ENCODE results near the gene ADAM12.
"Not testable (repeated sequence)": the region's sequence is repeated elsewhere in the genome, so short reads cannot be mapped to it uniquely, and the experiment has no call there.

Gene ADAM12

GRCh38 chr10:126068322-126068721 lies 320.0 kb downstream of the ADAM12 start:
- DNase-seq, result no peak

GRCh38 chr10:126066456-126066855 lies 321.8 kb downstream of the ADAM12 start:
- DNase-seq, result no peak

GRCh38 chr10:126065751-126066377 lies 322.4 kb downstream of the ADAM12 start:
- DNase-seq, result no peak

GRCh38 chr10:126064512-126064911 lies 323.8 kb downstream of the ADAM12 start:
- DNase-seq, result no peak

- DNase-seq, result no peak
These were observed 324.9 kb downstream of the ADAM12 start for GRCh38 chr10:126063353-126063791.

- no peak for DNase-seq
These were observed 325.9 kb downstream of the ADAM12 start for GRCh38 chr10:126062131-126063032.

- DNase-seq, result no peak
These were observed 326.8 kb downstream of the ADAM12 start for GRCh38 chr10:126061526-126061925.

- no peak for DNase-seq
These were observed 327.9 kb downstream of the ADAM12 start for GRCh38 chr10:126060261-126060931.

GRCh38 chr10:126059076-126059826 lies 329.0 kb downstream of the ADAM12 start:
- DNase-seq, result no peak

GRCh38 chr10:126058507-126058906 lies 329.8 kb downstream of the ADAM12 start:
- no peak for DNase-seq

GRCh38 chr10:126058104-126058503 lies 330.2 kb downstream of the ADAM12 start:
- no peak for DNase-seq

GRCh38 chr10:126057494-126057893 lies 330.8 kb downstream of the ADAM12 start:
- DNase-seq, result no peak

GRCh38 chr10:126054191-126054590 lies 334.1 kb downstream of the ADAM12 start:
- no peak for DNase-seq

- no peak for DNase-seq
These were observed 336.1 kb downstream of the ADAM12 start for GRCh38 chr10:126052171-126052570.

GRCh38 chr10:126049759-126050700 lies 338.2 kb downstream of the ADAM12 start:
- DNase-seq, result no peak

GRCh38 chr10:126047749-126048148 lies 340.5 kb downstream of the ADAM12 start:
- not testable (repeated sequence) for DNase-seq

GRCh38 chr10:126046831-126047230 lies 341.4 kb downstream of the ADAM12 start:
- DNase-seq, result no peak

GRCh38 chr10:126045861-126046260 lies 342.4 kb downstream of the ADAM12 start:
- DNase-seq, result no peak

GRCh38 chr10:126043389-126043788 lies 344.9 kb downstream of the ADAM12 start:
- DNase-seq, result no peak

- no peak for DNase-seq
These were observed 345.4 kb downstream of the ADAM12 start for GRCh38 chr10:126042906-126043305.

GRCh38 chr10:126042354-126042753 lies 345.9 kb downstream of the ADAM12 start:
- no peak for DNase-seq

GRCh38 chr10:126041804-126042231 lies 346.5 kb downstream of the ADAM12 start:
- peak; percentile 50 for DNase-seq

All from activated CD4-positive, alpha-beta T cell treated with anti-CD3 and anti-CD28 coated beads for 1 hour (primary cell).